ENCODE measurements around the gene SNAP47. TPM values are rescaled to one million over a fixed set of nuclear protein-coding genes. Genes with fewer than 3 reads are reported as not detected.

The SNAP47 gene
- total RNA-seq, 1 donor: 18.1 TPM

GRCh38 chr1:227777646-227778045 is 42.4 kb downstream of the SNAP47 start:
- no peak overlapping the region for H3K4me3 ChIP-seq (ENCODE audit: low read length)
- H3K27me3 ChIP-seq (ENCODE audit: insufficient read depth, low read length): no peaks in the 10 kb centered on the region
- no peaks in the 10 kb centered on the region for H3K9me3 ChIP-seq (ENCODE audit: low read depth, low read length)
- peaks cover 11% of the 10 kb centered on the region for H3K4me1 ChIP-seq (ENCODE audit: insufficient read depth, low read length)

- Histone ChIP-seq H3K4me3 (ENCODE audit: low read length) (no peak overlapping the region), H3K4me1 (ENCODE audit: insufficient read depth, low read length) (peaks cover 9% of the 10 kb centered on the region), H3K9me3 (ENCODE audit: low read depth, low read length) (no peaks in the 10 kb centered on the region), H3K27me3 (ENCODE audit: insufficient read depth, low read length) (no peaks in the 10 kb centered on the region)
These were observed 43.2 kb downstream of the SNAP47 start for GRCh38 chr1:227778401-227778947.

GRCh38 chr1:227779021-227779441 is 43.8 kb downstream of the SNAP47 start:
- no peaks in the 10 kb centered on the region for H3K9me3 ChIP-seq (ENCODE audit: low read depth, low read length)
- no peak overlapping the region for H3K4me3 ChIP-seq (ENCODE audit: low read length)
- H3K27me3 ChIP-seq (ENCODE audit: insufficient read depth, low read length): no peaks in the 10 kb centered on the region
- H3K4me1 ChIP-seq (ENCODE audit: insufficient read depth, low read length): peaks cover 4% of the 10 kb centered on the region

GRCh38 chr1:227779685-227780084 is 44.5 kb downstream of the SNAP47 start:
- no peaks in the 10 kb centered on the region for H3K27me3 ChIP-seq (ENCODE audit: insufficient read depth, low read length)
- H3K9me3 ChIP-seq (ENCODE audit: low read depth, low read length): no peaks in the 10 kb centered on the region
- H3K4me1 ChIP-seq (ENCODE audit: insufficient read depth, low read length): no peaks in the 10 kb centered on the region
- H3K4me3 ChIP-seq (ENCODE audit: low read length): no peak overlapping the region

GRCh38 chr1:227780101-227781044 is 45.1 kb downstream of the SNAP47 start:
- H3K27me3 ChIP-seq (ENCODE audit: insufficient read depth, low read length): no peaks in the 10 kb centered on the region

GRCh38 chr1:227781314-227781930 is 46.2 kb downstream of the SNAP47 start:
- Histone ChIP-seq H3K9me3 (ENCODE audit: low read depth, low read length) (no peaks in the 10 kb centered on the region), H3K4me3 (ENCODE audit: low read length) (no peak overlapping the region), H3K4me1 (ENCODE audit: insufficient read depth, low read length) (peaks cover 7% of the 10 kb centered on the region), H3K27me3 (ENCODE audit: insufficient read depth, low read length) (peaks cover 7% of the 10 kb centered on the region)

More at GRCh38 chr1:227780101-227781044, 45.1 kb downstream of the SNAP47 start:
- no peaks in the 10 kb centered on the region for H3K4me1 ChIP-seq (ENCODE audit: insufficient read depth, low read length)
- H3K9me3 ChIP-seq (ENCODE audit: low read depth, low read length): no peaks in the 10 kb centered on the region
- no peak overlapping the region for H3K4me3 ChIP-seq (ENCODE audit: low read length)

- H3K27me3 ChIP-seq (ENCODE audit: insufficient read depth, low read length): peaks cover 11% of the 10 kb centered on the region
- H3K4me1 ChIP-seq (ENCODE audit: insufficient read depth, low read length): peaks cover 14% of the 10 kb centered on the region
- no peaks in the 10 kb centered on the region for H3K9me3 ChIP-seq (ENCODE audit: low read depth, low read length)
- H3K4me3 ChIP-seq (ENCODE audit: low read length): no peak overlapping the region
These were observed 47.0 kb downstream of the SNAP47 start for GRCh38 chr1:227782226-227782625.

GRCh38 chr1:227785094-227785804 is 50.0 kb downstream of the SNAP47 start:
- H3K27me3 ChIP-seq (ENCODE audit: insufficient read depth, low read length): peaks cover 12% of the 10 kb centered on the region
- peaks cover 28% of the 10 kb centered on the region for H3K4me1 ChIP-seq (ENCODE audit: insufficient read depth, low read length)
- no peak overlapping the region for H3K4me3 ChIP-seq (ENCODE audit: low read length)
- H3K9me3 ChIP-seq (ENCODE audit: low read depth, low read length): no peaks in the 10 kb centered on the region

GRCh38 chr1:227785805-227786671 is 50.8 kb downstream of the SNAP47 start:
- no peaks in the 10 kb centered on the region for H3K9me3 ChIP-seq (ENCODE audit: low read depth, low read length)
- peaks cover 12% of the 10 kb centered on the region for H3K27me3 ChIP-seq (ENCODE audit: insufficient read depth, low read length)
- peaks cover 28% of the 10 kb centered on the region for H3K4me1 ChIP-seq (ENCODE audit: insufficient read depth, low read length)

GRCh38 chr1:227786673-227787512 is 51.7 kb downstream of the SNAP47 start:
- no peaks in the 10 kb centered on the region for H3K9me3 ChIP-seq (ENCODE audit: low read depth, low read length)
- peaks cover 12% of the 10 kb centered on the region for H3K27me3 ChIP-seq (ENCODE audit: insufficient read depth, low read length)
- H3K4me1 ChIP-seq (ENCODE audit: insufficient read depth, low read length): peaks cover 28% of the 10 kb centered on the region
- H3K4me3 ChIP-seq (ENCODE audit: low read length): peak overlapping the region; percentile 50

More at GRCh38 chr1:227785805-227786671, 50.8 kb downstream of the SNAP47 start:
- H3K4me3 ChIP-seq (ENCODE audit: low read length): no peak overlapping the region

- Histone ChIP-seq H3K4me1 (ENCODE audit: insufficient read depth, low read length) (peaks cover 28% of the 10 kb centered on the region), H3K9me3 (ENCODE audit: low read depth, low read length) (no peaks in the 10 kb centered on the region), H3K27me3 (ENCODE audit: insufficient read depth, low read length) (peaks cover 12% of the 10 kb centered on the region), H3K4me3 (ENCODE audit: low read length) (peak overlapping the region; percentile 50)
These were observed 52.5 kb downstream of the SNAP47 start for GRCh38 chr1:227787513-227788270.

- H3K4me1 ChIP-seq (ENCODE audit: insufficient read depth, low read length): peaks cover 28% of the 10 kb centered on the region
- H3K27me3 ChIP-seq (ENCODE audit: insufficient read depth, low read length): peaks cover 12% of the 10 kb centered on the region
- H3K9me3 ChIP-seq (ENCODE audit: low read depth, low read length): no peaks in the 10 kb centered on the region
- peak overlapping the region; percentile 48 for H3K4me3 ChIP-seq (ENCODE audit: low read length)
These were observed 53.2 kb downstream of the SNAP47 start for GRCh38 chr1:227788271-227789083.

Measured in mononuclear cell (primary cell).